Non-pigmented ciliary epithelial cell (primary cell): ENCODE data around the gene FCER1G.
"Not testable (repeated sequence)": the region's sequence is repeated elsewhere in the genome, so short reads cannot be mapped to it uniquely, and the experiment has no call there.

ENCODE experiments used
- DNase-seq: peaks from one replicate; pipeline ENCODE4 v3.0.0-alpha.2; 2010; ENCODE audit warnings: low read depth

Gene FCER1G

DNA sequence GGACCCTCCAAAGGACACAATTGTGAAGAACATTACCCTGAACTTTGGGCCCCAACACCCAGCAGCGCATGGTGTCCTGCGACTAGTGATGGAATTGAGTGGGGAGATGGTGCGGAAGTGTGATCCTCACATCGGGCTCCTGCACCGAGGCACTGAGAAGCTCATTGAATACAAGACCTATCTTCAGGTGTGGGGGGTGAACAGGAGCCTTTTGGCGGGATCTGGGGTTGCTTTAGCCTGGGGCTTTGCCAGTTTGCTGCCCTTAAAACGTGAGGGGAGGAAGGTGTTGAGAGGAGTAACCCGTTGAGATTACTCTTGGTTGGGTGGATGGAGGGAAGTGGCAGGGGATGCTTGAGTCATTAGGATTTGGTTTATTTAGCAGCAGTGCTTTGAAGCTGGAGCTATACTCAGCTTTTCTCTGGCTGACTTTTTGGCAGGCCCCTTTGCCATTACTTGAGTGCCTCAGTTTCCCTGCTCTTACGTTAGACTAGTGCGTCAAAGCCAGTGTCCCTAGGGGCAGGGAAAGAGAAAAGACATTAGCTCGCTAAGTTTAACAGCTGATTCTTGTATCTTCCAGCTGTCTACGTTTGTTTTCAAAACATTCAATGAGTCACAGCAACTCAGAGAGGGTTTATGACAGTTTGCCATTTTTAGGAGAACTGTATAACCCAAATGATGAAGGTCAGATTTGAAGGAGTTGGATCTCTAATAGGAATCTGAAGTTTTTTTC lies 8.5 kb upstream of the FCER1G start:
- DNase-seq: no peak

DNA sequence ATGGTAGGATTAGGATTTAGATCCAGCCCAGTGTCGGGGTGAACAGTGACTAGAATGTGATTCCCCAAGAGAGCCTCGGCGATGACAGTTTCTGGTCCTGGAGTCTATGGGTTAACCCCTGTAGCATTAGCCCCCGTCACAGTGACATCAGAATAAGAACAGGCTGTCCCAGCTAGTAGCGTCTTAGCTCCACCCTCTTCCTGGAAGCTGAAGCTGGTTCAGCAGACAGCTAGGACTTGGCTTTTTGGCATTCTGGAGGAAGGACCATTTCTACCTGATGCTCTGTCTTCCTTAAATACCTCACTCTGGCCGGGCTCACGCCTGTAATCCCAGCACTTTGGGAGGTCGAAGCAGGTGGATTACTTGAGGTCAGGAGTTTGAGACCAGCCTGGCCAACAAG lies 7.9 kb upstream of the FCER1G start:
- DNase-seq: no peak

DNA sequence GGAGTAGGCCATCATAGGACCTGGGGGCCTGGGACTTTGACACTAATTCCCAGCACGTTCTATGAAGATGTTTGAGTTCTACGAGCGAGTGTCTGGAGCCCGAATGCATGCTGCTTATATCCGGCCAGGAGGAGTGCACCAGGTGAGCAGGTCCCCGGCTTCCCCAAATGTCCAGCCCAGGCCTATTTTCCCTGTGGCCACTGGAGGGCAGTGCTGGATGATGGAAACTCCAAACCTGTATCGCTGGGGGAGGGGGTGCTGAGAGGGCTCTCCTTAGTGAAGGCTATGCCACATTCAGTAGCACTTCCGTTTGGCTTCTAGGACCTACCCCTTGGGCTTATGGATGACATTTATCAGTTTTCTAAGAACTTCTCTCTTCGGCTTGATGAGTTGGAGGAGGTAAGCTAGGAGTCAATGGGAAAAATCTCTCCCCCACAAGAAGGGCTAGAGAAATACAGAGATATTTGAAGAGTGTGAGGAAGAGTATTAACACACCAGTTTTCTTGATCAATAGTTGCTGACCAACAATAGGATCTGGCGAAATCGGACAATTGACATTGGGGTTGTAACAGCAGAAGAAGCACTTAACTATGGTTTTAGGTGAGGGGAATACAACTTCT lies 5.2 kb upstream of the FCER1G start:
- no peak for DNase-seq

DNA sequence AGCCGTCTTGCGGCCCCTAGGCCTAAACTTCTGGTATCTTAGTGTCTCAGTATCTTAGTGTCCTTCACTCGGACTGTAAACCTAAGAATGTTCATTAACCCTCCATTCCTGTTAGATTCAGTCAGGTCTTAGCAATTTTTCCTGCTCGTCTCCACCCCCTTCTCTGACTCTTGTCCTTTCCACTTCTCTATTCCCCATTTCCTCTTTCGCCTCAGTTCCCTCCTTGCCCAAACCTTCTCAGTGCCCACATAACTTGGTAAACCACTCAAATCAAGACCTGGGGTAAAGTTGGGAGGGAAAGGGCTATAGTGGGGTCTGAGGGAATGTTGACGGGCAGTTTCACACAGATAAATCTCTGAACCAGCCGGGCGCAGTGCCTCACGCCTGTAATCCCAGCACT lies 726 bp upstream of the FCER1G start:
- no peak for DNase-seq

DNA sequence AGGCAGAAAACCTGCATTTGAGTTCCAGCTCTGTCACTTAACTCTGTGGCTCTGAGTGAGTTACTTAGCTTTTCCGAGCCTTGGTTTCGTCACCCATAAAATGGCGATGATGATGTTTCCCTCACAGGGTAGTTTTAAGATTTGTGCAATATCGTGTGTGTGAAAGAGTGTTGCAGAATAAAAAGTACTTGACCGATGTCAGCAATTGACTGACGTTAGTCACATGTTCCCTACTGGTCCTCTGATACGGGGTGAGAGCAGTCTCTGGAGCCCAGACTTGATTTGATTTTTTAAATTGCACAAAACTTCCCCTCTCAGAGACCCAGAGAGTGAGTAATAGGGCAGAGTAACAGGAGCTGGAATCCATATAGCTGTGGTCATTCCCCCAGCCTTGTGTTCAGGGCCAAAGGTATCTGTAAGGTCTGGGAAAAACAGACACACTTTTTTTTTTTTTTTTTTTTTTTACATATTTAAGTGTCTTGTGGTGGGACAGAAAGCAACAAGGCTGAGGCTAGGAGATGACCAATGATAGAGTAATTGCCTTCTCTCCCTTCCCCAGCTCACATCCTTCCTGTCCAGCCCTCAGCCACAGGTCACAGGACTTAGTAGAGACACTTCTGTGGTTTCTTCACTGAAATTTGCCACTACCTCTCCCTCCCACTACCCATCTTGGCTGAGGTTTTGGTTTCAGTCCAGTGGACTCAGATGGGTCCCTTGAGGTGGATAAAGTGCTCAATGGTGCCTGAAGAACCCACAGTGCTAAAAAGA lies 2.0 kb downstream of the FCER1G start:
- peak; percentile 51 for DNase-seq

DNA sequence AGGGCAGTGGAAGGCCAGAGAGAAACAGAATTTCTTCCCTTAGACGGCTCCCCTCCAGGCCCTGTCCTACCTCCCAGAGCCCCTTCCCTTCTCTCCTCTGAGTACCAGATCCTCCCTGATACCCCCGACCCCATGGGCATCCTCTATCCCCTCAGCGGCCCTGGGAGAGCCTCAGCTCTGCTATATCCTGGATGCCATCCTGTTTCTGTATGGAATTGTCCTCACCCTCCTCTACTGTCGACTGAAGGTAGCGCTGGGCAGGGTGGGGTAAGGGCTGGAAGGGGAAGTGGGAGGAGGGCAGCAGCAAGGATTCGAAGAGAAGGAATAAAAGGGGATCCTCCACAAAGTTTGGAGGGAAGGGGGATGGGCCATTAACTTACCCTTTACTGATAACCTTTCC lies 2.7 kb downstream of the FCER1G start:
- no peak for DNase-seq

DNA sequence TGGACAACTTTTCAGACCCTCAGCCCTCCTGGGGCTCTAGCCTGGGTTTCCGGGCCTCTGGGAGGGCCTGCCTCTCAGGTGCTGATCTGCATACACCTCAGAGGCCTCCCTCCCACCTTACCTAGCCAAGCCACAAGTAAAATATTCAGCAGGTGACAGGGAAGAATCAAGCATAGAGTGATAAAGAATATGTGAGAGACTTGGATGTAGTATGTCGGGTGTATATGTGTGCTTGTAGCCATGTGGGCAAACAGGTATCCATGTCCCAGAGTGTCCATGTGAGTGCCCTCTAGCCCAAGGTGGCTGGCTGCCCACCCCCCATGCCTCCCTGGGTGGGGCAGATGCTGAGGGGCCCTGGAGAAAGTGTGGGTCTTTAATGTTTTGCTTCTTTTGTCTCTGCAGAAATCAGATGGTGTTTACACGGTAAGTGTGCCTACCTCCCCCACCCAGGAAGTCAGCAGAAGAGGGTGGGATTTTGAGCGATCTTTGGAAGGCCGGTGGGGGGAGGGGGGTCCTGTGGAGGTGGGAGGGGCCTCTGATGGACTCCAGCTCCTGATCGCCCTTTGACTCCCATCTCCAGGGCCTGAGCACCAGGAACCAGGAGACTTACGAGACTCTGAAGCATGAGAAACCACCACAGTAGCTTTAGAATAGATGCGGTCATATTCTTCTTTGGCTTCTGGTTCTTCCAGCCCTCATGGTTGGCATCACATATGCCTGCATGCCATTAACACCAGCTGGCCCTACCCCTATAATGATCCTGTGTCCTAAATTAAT lies 3.4 kb downstream of the FCER1G start:
- DNase-seq: no peak

DNA sequence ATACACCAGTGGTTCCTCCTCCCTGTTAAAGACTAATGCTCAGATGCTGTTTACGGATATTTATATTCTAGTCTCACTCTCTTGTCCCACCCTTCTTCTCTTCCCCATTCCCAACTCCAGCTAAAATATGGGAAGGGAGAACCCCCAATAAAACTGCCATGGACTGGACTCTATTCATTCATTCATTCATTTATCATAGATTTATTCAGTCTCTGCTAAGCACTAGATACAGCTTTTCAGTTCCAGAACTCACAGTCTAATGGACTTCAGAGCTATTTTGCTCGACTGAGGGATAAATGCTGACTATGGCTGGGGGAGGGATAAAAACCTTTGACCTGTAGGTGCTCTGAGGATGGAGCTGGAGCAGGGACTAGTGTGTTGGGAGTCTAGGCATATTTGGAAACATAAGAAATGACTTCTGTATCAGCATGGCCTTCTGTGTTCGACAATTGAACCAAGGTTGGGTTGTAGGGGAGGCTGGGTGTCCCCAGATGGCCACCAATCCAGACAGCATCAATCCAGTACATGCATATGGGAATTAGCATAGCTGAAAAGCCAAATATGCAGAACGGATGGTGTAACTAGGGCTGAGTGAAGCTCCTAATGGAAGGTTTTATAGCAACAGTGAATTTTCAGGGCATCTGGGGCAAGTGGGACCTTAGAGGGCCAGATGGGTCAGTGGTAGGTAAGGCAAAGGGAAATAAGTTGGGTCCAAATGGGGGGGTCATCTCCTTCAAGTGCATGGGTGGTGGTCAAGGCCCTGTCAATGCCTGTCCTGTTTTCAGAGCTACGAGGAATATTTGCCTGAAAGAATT lies 4.2 kb downstream of the FCER1G start:
- no peak for DNase-seq

DNA sequence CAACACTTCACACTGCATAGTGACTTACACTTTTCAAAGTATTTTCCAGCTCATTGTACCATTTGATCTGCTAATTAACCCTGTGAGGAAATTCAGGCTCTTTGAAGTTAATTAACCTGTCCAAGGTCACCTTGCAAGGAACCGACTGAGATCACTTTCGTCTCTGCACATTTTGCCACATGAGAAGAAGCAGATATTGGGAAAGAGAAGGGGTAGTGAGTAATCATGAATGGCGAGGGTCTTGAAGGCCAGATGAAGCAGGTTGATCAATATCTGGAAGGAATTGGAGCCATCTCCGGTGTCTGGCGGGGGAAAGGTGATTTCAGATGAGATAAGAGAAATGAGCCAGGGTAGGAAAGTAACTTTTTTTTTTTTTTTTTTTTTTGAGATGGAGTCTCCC lies 4.9 kb downstream of the FCER1G start:
- DNase-seq: no peak

DNA sequence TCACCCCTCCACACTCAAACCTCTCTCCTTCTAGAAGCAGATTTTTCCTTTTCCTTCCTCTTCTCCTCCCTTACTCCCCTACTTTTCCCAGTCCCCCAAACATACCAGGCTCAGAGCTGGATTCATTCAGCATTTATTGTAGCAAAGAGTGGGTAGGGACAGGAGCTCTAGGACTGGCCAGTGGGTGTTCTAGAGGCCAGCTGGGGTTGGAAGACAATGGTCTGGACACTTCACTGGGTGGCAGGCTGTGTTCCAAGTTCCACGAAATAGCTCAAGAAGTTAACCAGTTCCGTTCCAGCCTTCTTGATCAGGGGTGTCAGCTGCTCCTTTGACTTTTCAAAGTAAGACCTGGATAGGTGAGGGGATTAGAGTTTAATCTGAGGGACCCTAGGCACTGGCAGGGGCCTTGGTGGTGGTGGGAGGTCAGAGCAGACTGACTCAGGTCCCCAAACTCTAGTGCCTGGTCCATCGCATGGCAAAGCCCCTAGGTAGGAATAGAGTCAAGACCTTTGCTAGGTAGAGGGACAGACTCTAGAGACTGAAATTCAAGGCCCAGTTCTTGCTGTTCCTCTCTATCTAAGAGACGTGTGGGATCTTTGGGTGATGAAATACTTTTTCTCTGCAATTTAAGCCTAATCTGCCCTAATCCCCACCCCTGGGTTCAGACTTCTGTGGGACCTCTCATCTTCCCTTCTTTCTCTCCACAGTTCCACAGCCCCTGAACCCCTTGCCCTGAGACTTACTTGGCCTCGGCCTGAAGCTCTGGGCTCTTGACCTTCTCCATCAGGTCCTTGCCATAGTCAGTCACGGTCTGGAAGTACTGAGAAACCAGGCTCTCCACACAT lies 7.3 kb downstream of the FCER1G start:
- no peak for DNase-seq

DNA sequence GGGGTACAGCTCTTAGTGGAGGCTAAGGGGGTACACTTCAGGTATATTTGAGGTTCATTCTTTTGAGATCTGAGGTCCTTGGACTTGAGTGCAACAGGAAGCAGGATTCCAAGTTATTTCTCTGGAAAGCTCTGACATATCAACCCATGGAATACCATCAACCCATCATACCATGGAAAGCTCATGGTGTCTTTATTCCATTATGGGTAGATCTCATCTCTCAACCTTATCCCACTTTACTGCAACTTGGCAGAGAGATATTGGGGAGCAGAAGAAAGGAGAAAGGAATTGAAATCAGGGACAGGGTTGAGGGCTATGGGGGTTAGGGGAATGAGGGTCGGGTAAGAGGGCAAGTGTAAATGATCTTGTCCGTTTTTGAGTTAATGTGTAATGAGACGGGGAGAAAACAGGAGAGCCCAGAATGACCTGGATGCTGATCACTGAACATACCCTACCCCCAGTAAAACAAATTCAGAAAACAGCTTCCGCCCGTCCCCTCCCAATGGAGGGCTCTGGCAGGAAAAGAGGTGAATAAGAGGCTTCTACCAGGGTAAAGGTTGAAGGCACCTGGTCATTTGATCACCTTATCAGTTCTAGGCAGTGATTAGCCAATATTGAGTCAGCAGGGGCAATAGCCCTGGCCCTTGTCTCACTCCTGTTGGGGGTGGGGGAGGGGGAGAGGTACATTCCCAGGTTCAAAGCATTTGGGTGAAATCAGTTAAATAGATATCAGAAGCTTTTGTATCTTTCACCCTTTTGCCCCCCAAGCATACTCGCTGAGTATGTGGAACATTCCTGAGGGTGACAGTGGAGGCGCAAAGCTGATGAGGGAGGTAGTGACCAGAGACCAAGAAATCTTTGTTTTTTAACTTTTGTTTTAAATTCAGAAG lies 9.0 kb downstream of the FCER1G start:
- no peak for DNase-seq

DNA sequence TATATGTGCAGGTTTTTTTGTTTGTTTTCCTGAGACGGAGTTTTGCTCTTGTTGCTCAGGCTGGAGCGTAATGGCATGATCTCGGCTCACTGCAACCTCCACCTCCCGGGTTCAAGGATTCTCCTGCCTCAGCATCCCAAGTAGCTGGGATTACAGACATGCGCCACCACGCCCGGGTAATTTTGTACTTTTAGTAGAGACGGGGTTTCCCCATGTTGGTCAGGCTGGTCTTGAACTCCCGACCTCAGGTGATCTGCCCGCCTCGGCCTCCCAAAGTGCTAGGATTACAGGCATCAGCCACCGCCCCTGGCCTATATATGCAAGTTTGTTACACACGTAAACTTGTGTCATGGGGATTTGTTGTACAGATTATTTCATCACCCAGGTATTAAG lies 9.6 kb downstream of the FCER1G start:
- DNase-seq: not testable (repeated sequence)

DNA sequence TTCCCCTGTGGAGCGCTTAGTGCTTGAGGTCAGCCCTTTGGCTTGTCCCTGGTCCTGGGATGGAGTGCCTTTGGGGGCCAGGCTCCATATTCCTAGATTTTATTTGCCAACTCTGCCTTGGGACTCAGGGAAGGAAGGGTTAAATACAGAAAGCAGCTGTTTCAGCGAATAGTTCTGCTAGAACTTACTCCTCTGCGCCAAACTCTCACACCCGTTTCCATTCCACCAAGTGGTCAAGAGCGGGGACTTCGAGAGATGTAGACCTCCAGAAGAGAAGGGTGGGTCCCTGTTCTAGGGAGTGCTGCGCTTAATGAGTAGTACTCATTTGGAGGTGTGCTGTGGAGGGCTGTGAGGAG lies 10.1 kb downstream of the FCER1G start:
- no peak for DNase-seq

DNA sequence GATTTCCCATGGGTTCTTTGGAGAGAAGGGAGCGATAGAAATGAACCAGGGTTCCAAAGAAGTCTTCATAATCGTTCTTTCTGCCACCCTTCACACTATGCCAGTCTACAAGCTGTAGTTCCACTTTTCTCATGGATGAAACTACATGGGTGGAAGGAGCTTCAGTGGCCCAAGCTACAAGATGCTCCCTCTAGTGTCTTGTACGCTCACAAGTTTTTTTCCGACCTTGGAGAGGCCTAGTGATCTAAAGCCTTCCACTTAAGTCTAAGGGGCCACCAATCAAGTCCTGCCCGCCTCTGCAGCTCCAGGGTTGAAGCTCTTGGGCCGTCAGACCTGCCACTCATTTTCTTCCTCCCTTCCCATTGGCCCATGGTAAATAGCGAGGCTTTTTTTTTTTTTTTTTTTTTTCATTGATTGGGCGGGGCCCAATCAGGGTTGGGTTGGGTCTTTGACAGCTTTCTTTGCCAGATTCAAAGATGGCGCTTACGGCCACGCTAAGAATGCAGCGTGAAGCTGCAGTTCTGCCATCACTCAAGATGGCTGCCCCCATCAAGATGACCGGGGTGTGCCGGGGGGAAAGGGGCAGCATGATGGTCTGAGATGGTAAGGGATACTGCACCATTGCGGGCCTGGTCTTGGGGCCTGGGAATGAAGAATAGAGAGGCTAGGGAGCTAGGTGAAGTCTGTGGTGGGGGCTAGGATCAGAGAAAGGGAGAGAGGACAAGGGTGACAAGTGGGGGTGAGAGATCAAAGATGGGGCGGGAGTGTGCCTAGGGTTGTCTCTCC lies 10.6 kb downstream of the FCER1G start, which contains the start of gene TOMM40L:
Gene TOMM40L (plus strand): TSS at position 527 of the 786 bp plus-strand sequence. CDS start 430 bp downstream, outside the sequence.
- DNase-seq: peak; percentile 99

DNA sequence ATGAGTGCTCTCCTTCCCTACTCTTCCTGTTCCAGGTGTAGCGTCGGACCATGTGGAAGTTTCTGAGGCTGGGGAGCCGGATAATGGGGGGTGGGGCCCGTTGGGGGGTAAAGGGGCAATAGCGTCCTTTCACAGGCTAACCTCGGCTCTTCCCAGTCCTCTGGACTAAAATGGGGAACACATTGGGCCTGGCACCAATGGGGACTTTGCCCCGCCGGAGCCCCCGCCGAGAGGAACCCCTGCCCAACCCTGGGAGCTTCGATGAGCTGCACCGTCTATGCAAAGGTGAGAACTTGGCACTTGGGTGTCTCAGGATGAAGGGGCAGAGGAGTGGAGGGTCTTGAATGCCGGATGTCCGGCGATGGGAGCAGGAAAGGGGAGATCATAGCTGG lies 11.2 kb downstream of the FCER1G start:
- DNase-seq: no peak

DNA sequence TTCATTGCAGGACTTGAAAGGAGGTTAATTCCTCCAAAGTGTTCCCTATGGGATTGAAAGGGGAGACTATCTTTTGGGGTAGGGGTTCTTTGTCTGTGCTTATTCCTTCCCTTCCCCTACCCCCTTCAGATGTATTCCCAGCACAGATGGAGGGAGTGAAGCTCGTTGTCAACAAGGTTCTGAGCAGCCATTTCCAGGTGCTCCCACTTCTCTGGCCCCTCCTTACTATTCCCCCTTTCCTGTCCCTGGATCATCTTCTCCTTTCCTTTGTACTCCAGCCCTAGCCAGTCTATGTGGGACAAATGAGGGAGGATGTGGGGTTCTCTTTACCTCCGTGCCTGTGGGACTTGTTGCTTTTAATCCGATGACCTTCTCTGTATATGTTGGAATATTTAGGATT lies 11.7 kb downstream of the FCER1G start:
- no peak for DNase-seq

DNA sequence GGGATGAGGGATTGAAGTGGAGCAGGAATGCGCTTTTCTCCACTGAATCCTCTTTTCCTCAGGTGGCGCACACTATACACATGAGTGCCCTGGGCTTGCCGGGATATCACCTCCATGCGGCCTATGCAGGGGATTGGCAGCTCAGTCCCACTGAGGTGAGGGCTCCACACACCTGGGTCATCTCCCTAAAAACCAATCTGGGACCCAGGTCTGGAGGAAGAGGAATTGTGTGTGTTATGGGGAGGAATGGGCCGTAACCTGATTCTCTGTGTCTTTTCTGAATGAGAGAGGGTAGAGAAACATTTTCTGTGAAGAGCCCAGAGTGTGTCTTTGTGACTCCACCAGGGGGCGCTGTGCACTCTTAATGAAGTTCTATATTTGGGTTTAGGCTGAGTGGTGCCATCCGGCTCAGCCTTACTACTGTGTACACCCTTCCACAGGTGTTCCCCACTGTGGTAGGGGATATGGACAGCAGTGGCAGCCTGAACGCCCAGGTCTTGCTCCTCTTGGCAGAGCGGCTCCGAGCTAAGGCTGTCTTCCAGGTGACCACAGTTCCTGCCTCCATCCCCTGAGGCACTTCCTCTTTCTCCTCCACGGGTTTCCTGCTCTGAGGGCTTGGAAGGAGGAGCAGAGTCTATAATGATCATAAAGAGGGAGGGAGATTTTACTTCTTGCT lies 12.2 kb downstream of the FCER1G start:
- DNase-seq: peak; percentile 5

DNA sequence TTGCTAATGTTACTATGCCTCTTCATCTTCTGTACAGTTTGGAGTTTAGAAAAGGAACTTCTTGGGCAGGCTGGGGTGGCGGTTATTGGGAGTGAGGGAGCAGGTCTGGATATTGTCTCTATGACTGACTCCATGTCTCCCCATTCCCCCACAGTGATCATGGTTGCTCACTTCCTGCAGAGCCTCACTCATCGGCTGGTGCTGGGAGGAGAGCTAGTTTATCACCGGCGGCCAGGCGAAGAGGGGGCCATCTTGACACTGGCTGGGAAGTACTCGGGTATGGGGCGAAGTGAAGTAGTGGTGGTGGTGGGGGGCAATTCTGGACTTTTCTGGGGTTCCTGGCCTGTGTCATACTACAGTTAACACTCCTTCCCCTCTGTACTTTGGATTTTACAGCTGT lies 12.9 kb downstream of the FCER1G start:
- DNase-seq: no peak
